Osteocyte (in vitro differentiated cells): ENCODE measurements around the gene APRT. TPM values are rescaled to one million over a fixed set of nuclear protein-coding genes. Genes with fewer than 3 reads are reported as not detected.

Experiments
- DNase-seq: peaks from one replicate; pipeline ENCODE4 v3.0.0; 2021; ENCODE audit warnings: mixed read lengths; ENCODE audit not compliant: unreplicated experiment; ENCODE audit errors: extremely low spot score
- H3K27ac Mint-ChIP-seq: one replicate; pipeline ENCODE4 v1.8.0; 2021; ENCODE audit warnings: mild to moderate bottlenecking, mixed read lengths; ENCODE audit not compliant: unreplicated experiment
- H3K27me3 Mint-ChIP-seq: one replicate; pipeline ENCODE4 v1.8.0; 2021; ENCODE audit warnings: mixed read lengths; ENCODE audit not compliant: unreplicated experiment
- H3K36me3 Mint-ChIP-seq: one replicate; pipeline ENCODE4 v1.8.0; 2021; ENCODE audit warnings: mixed read lengths; ENCODE audit not compliant: unreplicated experiment
- H3K4me1 Mint-ChIP-seq: one replicate; pipeline ENCODE4 v1.8.0; 2021; ENCODE audit warnings: mixed read lengths; ENCODE audit not compliant: unreplicated experiment
- H3K4me3 Mint-ChIP-seq: one replicate; pipeline ENCODE4 v1.8.0; 2021; ENCODE audit warnings: mild to moderate bottlenecking, moderate library complexity, mixed read lengths; ENCODE audit not compliant: unreplicated experiment
- H3K9me3 Mint-ChIP-seq: one replicate; pipeline ENCODE4 v1.8.0; 2021; ENCODE audit warnings: mixed read lengths; ENCODE audit not compliant: unreplicated experiment
- total RNA-seq: library from RNA; stranded (reverse); gene quantifications from 2 replicates; pipeline ENCODE4 v1.2.1, GENCODE V29; 2021
- TF ChIP-seq, protein P1 (sequence below): fragments of 200-600 bp; sonication (generic); IDR thresholded peaks from 2 replicates; pipeline ENCODE4 v1.5.0; 2021; ENCODE audit warnings: antibody characterized with exemption, mild to moderate bottlenecking, moderate library complexity

The APRT gene
- total RNA-seq, 1 donor from 2014 or later = 77.1 TPM

DNA sequence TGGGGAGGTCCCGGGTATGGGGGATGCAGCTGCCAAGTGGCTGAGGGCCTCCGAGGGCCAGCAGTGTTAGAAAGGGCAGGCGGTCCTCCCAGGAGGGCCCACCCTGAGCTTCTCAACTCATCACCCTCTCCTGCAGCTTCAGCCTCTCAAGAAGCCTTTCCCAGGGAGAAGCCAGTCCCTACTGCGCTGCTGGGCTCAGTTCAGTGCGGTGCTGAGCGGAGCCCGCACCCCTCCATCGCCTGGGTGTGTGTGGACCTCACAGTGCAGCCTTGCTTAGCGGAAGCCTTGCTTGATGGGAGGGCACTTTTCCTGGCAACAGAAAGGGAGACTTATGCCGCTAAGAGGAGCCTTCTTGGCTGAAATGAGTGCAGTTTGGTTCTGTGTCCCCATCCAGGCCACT, 3.5 kb upstream of the APRT start:
- H3K36me3 Mint-ChIP-seq = no peaks in the 10 kb centered on the region
- no peaks in the 10 kb centered on the region for H3K27me3 Mint-ChIP-seq
- H3K4me1 Mint-ChIP-seq = peaks cover 15% of the 10 kb centered on the region
- no peak overlapping the region for H3K27ac Mint-ChIP-seq
- H3K4me3 Mint-ChIP-seq = no peak overlapping the region
- DNase-seq = no peak
- TF ChIP-seq, protein P1, sequence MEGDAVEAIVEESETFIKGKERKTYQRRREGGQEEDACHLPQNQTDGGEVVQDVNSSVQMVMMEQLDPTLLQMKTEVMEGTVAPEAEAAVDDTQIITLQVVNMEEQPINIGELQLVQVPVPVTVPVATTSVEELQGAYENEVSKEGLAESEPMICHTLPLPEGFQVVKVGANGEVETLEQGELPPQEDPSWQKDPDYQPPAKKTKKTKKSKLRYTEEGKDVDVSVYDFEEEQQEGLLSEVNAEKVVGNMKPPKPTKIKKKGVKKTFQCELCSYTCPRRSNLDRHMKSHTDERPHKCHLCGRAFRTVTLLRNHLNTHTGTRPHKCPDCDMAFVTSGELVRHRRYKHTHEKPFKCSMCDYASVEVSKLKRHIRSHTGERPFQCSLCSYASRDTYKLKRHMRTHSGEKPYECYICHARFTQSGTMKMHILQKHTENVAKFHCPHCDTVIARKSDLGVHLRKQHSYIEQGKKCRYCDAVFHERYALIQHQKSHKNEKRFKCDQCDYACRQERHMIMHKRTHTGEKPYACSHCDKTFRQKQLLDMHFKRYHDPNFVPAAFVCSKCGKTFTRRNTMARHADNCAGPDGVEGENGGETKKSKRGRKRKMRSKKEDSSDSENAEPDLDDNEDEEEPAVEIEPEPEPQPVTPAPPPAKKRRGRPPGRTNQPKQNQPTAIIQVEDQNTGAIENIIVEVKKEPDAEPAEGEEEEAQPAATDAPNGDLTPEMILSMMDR = no peak
- no peaks in the 10 kb centered on the region for H3K9me3 Mint-ChIP-seq

DNA sequence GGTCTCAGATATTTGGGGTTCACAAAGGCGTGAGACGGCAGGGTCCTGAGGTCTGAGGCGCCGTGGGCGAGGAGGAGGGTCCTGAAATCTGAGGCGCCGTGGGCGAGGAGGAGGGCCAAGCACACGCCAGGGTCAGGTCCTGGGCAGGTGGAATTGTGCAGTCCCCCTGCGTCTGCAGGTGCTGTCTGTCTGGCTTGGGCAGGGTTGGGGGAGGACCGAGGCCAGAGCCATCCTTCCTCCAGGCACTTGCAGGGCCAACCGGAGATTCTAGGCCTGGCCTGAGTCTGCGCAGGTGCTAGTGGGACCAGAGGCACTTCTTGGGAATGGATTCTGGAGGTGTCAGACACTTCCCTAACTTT, 2.4 kb upstream of the APRT start:
- peaks cover 21% of the 10 kb centered on the region for H3K4me1 Mint-ChIP-seq
- no peaks in the 10 kb centered on the region for H3K9me3 Mint-ChIP-seq
- no peak overlapping the region for H3K4me3 Mint-ChIP-seq
- no peaks in the 10 kb centered on the region for H3K36me3 Mint-ChIP-seq
- no peak overlapping the region for H3K27ac Mint-ChIP-seq
- TF ChIP-seq, protein P1 = no peak
- no peaks in the 10 kb centered on the region for H3K27me3 Mint-ChIP-seq
- no peak for DNase-seq

DNA sequence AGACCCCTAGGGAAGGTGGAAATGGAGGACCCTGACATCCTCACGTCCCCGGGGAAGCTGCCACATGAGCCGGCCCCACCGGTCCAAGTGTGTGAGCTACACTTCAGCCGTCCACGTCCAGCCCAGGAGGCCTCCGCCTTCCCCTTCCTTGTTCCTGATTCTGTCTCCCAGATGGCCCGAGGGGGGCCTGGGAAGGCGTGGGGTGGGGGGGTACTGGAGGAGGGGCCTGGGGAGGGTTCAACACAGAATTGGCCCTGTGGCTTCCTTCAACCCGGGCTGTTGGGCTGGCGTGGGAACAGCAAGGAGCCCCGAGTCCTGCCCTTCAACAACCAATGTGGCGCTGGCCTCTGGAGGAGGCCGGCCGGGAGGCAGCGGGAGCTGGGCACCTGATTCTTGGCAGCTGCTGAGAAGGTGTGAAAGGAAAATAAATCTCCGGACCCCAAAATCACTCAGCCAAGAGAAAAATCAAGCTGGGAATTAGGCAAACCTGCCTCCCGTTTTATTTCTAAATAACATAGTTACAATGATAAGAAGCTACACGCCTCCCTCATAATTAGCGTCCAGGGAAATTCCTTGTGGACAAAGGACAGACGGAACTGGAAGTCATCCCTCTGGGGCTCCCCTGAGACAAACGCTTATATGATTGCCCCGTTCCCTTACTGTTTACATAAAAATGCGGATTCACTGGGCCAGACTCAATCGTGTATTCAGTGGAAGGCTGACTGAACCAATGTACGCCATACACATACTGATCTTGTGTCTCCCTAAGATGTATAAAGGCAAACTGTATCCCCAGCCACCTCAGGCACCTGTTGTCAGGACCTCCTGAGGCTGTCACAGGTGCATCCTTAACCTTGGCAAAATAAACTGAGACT, 1.8 kb upstream of the APRT start:
- H3K36me3 Mint-ChIP-seq = no peaks in the 10 kb centered on the region
- no peak for DNase-seq
- H3K4me1 Mint-ChIP-seq = peaks cover 21% of the 10 kb centered on the region
- H3K4me3 Mint-ChIP-seq = no peak overlapping the region
- TF ChIP-seq, protein P1 = no peak
- H3K27ac Mint-ChIP-seq = no peak overlapping the region
- H3K27me3 Mint-ChIP-seq = no peaks in the 10 kb centered on the region
- H3K9me3 Mint-ChIP-seq = no peaks in the 10 kb centered on the region

GRCh38 chr16:88812513-88813268, 963 bp upstream of the APRT start:
- no peaks in the 10 kb centered on the region for H3K36me3 Mint-ChIP-seq
- peak overlapping the region; percentile 72 for H3K27ac Mint-ChIP-seq
- H3K27me3 Mint-ChIP-seq = no peaks in the 10 kb centered on the region
- no peaks in the 10 kb centered on the region for H3K9me3 Mint-ChIP-seq
- no peak for DNase-seq
- H3K4me3 Mint-ChIP-seq = peak overlapping the region; percentile 71
- peaks cover 21% of the 10 kb centered on the region for H3K4me1 Mint-ChIP-seq
- TF ChIP-seq, protein P1 = no peak
